GM12878 (cell line): ENCODE measurements around the gene RPS6KA2.

Experiments used
- CBX3 ChIP-seq: fragments of 200-600 bp; sonication (generic); IDR thresholded peaks from 2 replicates; pipeline ENCODE4 v1.6.1; 2016; ENCODE audit warnings: low read depth, borderline replicate concordance
- CTCF ChIP-seq, 3 experiments: IDR thresholded peaks in 2 of 3; conservative IDR thresholded peaks in 1 of 3; 2 replicates each; pipeline ENCODE4 v1.5.1; 2011; ENCODE audit warnings: low read depth in 3 of 3, low read length in 3 of 3, mild to moderate bottlenecking in 3 of 3, control low read depth in 2 of 3, moderate library complexity in 2 of 3, inconsistent platforms in 1 of 3, mixed read lengths in 1 of 3; ENCODE audit not compliant: control insufficient read depth in 2 of 3, insufficient read depth in 1 of 3; ENCODE audit errors: extremely low read depth in 1 of 3
- EZH2 ChIP-seq: IDR thresholded peaks from 2 replicates; pipeline ENCODE4 v1.6.1; 2012; ENCODE audit warnings: low read depth, mild to moderate bottlenecking, control low read depth, inconsistent platforms, low read length, borderline replicate concordance; ENCODE audit not compliant: control insufficient read depth
- NBN ChIP-seq: fragments of 450-650 bp; IDR thresholded peaks from 2 replicates; pipeline ENCODE4 v1.6.1; 2016
- POLR2A ChIP-seq: IDR thresholded peaks from 2 replicates; pipeline ENCODE4 v1.6.1; 2011; ENCODE audit warnings: low read depth, mild to moderate bottlenecking, low read length
- RCOR1 ChIP-seq: conservative IDR thresholded peaks from 2 replicates; pipeline ENCODE4 v1.6.1; 2012; ENCODE audit warnings: low read depth, low read length, improper control_type of control experiment
- ZNF207 ChIP-seq: fragments of 450-650 bp; IDR thresholded peaks from 2 replicates; pipeline ENCODE4 v1.6.1; 2014; ENCODE audit warnings: antibody characterized with exemption, mild to moderate bottlenecking, borderline replicate concordance

GRCh38 chr6:166595061-166595780 lies 31.8 kb downstream of the RPS6KA2 start:
- no peak for TF ChIP-seq CTCF (IDR thresholded peaks at IDR 0.05 in 2 of 3, conservative IDR thresholded peaks at IDR 0.05 in 1 of 3; ENCODE audit: control insufficient read depth in 2 of 3, extremely low read depth in 1 of 3, insufficient read depth in 1 of 3, low read depth in 3 of 3, low read length in 3 of 3)
- no peak for TF ChIP-seq CBX3
- no peak for TF ChIP-seq EZH2
- no peak for TF ChIP-seq RCOR1
- TF ChIP-seq POLR2A, result no peak
- no peak for TF ChIP-seq NBN
- TF ChIP-seq ZNF207, result no peak
